ENCODE measurements around the gene CMSS1.
A peak's percentile ranks its signal among the peaks of the same experiment; 100 is the strongest.

CMSS1 gene

GRCh38 chr3:99925584-99926230 is 108.0 kb downstream of the CMSS1 start:
- in situ Hi-C loops (cut with HindIII; ENCODE audit: low sequenced_read_pairs) = no loop called here
- no peak overlapping the region for H3K4me3 ChIP-seq (ENCODE audit: low read depth, low read length)
- peak; percentile 53 for DNase-seq (ENCODE audit: low read depth)
- no peak for TF ChIP-seq CTCF (IDR thresholded peaks at IDR 0.05; ENCODE audit: low read depth, low read length, missing control alignments)

GRCh38 chr3:99927671-99928457 is 110.2 kb downstream of the CMSS1 start:
- no peak for DNase-seq (ENCODE audit: low read depth)
- H3K4me3 ChIP-seq (ENCODE audit: low read depth, low read length) = no peak overlapping the region
- in situ Hi-C loops (cut with HindIII; ENCODE audit: low sequenced_read_pairs) = no loop called here
- TF ChIP-seq CTCF (IDR thresholded peaks at IDR 0.05; ENCODE audit: low read depth, low read length, missing control alignments) = no peak

GRCh38 chr3:99928771-99929744 is 111.4 kb downstream of the CMSS1 start:
- in situ Hi-C loops (cut with HindIII; ENCODE audit: low sequenced_read_pairs) = no loop called here
- H3K4me3 ChIP-seq (ENCODE audit: low read depth, low read length) = no peak overlapping the region
- peak; percentile 16 for TF ChIP-seq CTCF (IDR thresholded peaks at IDR 0.05; ENCODE audit: low read depth, low read length, missing control alignments)
- DNase-seq (ENCODE audit: low read depth) = no peak

GRCh38 chr3:99929745-99930139 is 112.1 kb downstream of the CMSS1 start:
- peak; percentile 68 for DNase-seq (ENCODE audit: low read depth)
- H3K4me3 ChIP-seq (ENCODE audit: low read depth, low read length) = no peak overlapping the region
- TF ChIP-seq CTCF (IDR thresholded peaks at IDR 0.05; ENCODE audit: low read depth, low read length, missing control alignments) = no peak
- in situ Hi-C loops (cut with HindIII; ENCODE audit: low sequenced_read_pairs) = no loop called here

- in situ Hi-C loops (cut with HindIII; ENCODE audit: low sequenced_read_pairs) = no loop called here
- no peak for TF ChIP-seq CTCF (IDR thresholded peaks at IDR 0.05; ENCODE audit: low read depth, low read length, missing control alignments)
- no peak for DNase-seq (ENCODE audit: low read depth)
- no peak overlapping the region for H3K4me3 ChIP-seq (ENCODE audit: low read depth, low read length)
Observed at GRCh38 chr3:99931059-99931458, 113.4 kb downstream of the CMSS1 start.
